ENCODE measurements around the gene NEURL1B. TPM values are rescaled to one million over a fixed set of nuclear protein-coding genes. Genes with fewer than 3 reads are reported as not detected.

Gene NEURL1B
- total RNA-seq, 2 donors from 2014 or later: 61.6 to 99.9 TPM

- Histone ChIP-seq H3K9ac (ENCODE audit: low read depth in 2 of 2, low read length in 2 of 2) (no peak overlapping the region), H3K27ac (no peak overlapping the region)
- intact Hi-C loops (cut with DNase I): loop anchor here (5.0 to 10.0 kb wide), 2 partner anchors 58 to 135 kb away; partner anchors contain the start of gene NEURL1B
Measured at GRCh38 chr5:172699999-172700364, 58.9 kb downstream of the NEURL1B start.

GRCh38 chr5:172700365-172701290 is 59.6 kb downstream of the NEURL1B start:
- intact Hi-C loops (cut with DNase I): no loop called here
- no peaks in the 10 kb centered on the region for H3K9me3 ChIP-seq
- TF ChIP-seq CTCF (IDR thresholded peaks at IDR 0.05): no peak
- no peak overlapping the region for H3K27ac ChIP-seq
- H3K27me3 ChIP-seq: no peaks in the 10 kb centered on the region
- H3K4me3 ChIP-seq: no peak overlapping the region
- H3K9ac ChIP-seq (ENCODE audit: low read depth in 2 of 2, low read length in 2 of 2): no peak overlapping the region
- H3K4me1 ChIP-seq: no peaks in the 10 kb centered on the region
- H3K36me3 ChIP-seq: no peaks in the 10 kb centered on the region
- DNase-seq: no peak

More at GRCh38 chr5:172699999-172700364, 58.9 kb downstream of the NEURL1B start:
- Histone ChIP-seq H3K27me3 (no peaks in the 10 kb centered on the region), H3K9me3 (no peaks in the 10 kb centered on the region), H3K4me1 (no peaks in the 10 kb centered on the region), H3K36me3 (no peaks in the 10 kb centered on the region), H3K4me3 (no peak overlapping the region)
- TF ChIP-seq CTCF (IDR thresholded peaks at IDR 0.05): no peak
- no peak for DNase-seq

GRCh38 chr5:172701291-172701656 is 60.2 kb downstream of the NEURL1B start:
- Histone ChIP-seq H3K27ac (no peak overlapping the region), H3K9ac (ENCODE audit: low read depth in 2 of 2, low read length in 2 of 2) (no peak overlapping the region)

GRCh38 chr5:172703952-172704351 is 62.9 kb downstream of the NEURL1B start:
- no peak for TF ChIP-seq CTCF (IDR thresholded peaks at IDR 0.05)
- intact Hi-C loops (cut with DNase I): no loop called here
- no peaks in the 10 kb centered on the region for H3K36me3 ChIP-seq
- H3K27ac ChIP-seq: no peak overlapping the region
- H3K4me3 ChIP-seq: no peak overlapping the region
- H3K9ac ChIP-seq (ENCODE audit: low read depth in 2 of 2, low read length in 2 of 2): no peak overlapping the region
- no peaks in the 10 kb centered on the region for H3K4me1 ChIP-seq
- DNase-seq: no peak
- no peaks in the 10 kb centered on the region for H3K9me3 ChIP-seq
- H3K27me3 ChIP-seq: no peaks in the 10 kb centered on the region

More at GRCh38 chr5:172701291-172701656, 60.2 kb downstream of the NEURL1B start:
- Histone ChIP-seq H3K36me3 (no peaks in the 10 kb centered on the region), H3K9me3 (no peaks in the 10 kb centered on the region), H3K4me3 (no peak overlapping the region), H3K4me1 (no peaks in the 10 kb centered on the region), H3K27me3 (no peaks in the 10 kb centered on the region)
- TF ChIP-seq CTCF (IDR thresholded peaks at IDR 0.05): no peak
- intact Hi-C loops (cut with DNase I): no loop called here
- DNase-seq: no peak

GRCh38 chr5:172705576-172706084 is 64.6 kb downstream of the NEURL1B start:
- Histone ChIP-seq H3K9ac (ENCODE audit: low read depth in 2 of 2, low read length in 2 of 2) (no peak overlapping the region), H3K9me3 (no peaks in the 10 kb centered on the region), H3K36me3 (no peaks in the 10 kb centered on the region), H3K27ac (no peak overlapping the region), H3K27me3 (no peaks in the 10 kb centered on the region), H3K4me1 (no peaks in the 10 kb centered on the region), H3K4me3 (no peak overlapping the region)
- intact Hi-C loops (cut with DNase I): no loop called here
- no peak for DNase-seq
- no peak for TF ChIP-seq CTCF (IDR thresholded peaks at IDR 0.05)

Measured in colonic mucosa (tissue), 4 donors.